HG03135 (cell line): ENCODE results near the gene NDFIP2.
A peak's percentile ranks its signal among the peaks of the same experiment; 100 is the strongest.

Experiments
- ATAC-seq: cut with Tn5 transposase; IDR thresholded peaks from one replicate; pipeline ENCODE4 v1.9.1; 2021; ENCODE audit warnings: mild to moderate bottlenecking, moderate library complexity; ENCODE audit not compliant: unreplicated experiment

Gene NDFIP2

GRCh38 chr13:79480954-79481684 lies at the start of gene NDFIP2:
Gene NDFIP2, plus strand, starts transcription at chr13:79481155. Its CDS starts 49 bp downstream, at chr13:79481204.
- ATAC-seq = peak; percentile 78

GRCh38 chr13:79432086-79432485 lies 48.9 kb upstream of the NDFIP2 start:
- no peak for ATAC-seq

- ATAC-seq = no peak
These were observed 48.0 kb upstream of the NDFIP2 start for GRCh38 chr13:79432992-79433391.

- ATAC-seq = no peak
These were observed 46.4 kb upstream of the NDFIP2 start for GRCh38 chr13:79434556-79434955.

GRCh38 chr13:79435561-79435990 lies 45.4 kb upstream of the NDFIP2 start:
- ATAC-seq = no peak

- no peak for ATAC-seq
These were observed 41.7 kb upstream of the NDFIP2 start for GRCh38 chr13:79439275-79439674.

- no peak for ATAC-seq
These were observed 39.9 kb upstream of the NDFIP2 start for GRCh38 chr13:79440958-79441528.

- no peak for ATAC-seq
These were observed 38.7 kb upstream of the NDFIP2 start for GRCh38 chr13:79442221-79442620.

GRCh38 chr13:79442706-79443105 lies 38.2 kb upstream of the NDFIP2 start:
- no peak for ATAC-seq

GRCh38 chr13:79445968-79446645 lies 34.8 kb upstream of the NDFIP2 start:
- no peak for ATAC-seq

- no peak for ATAC-seq
These were observed 33.8 kb upstream of the NDFIP2 start for GRCh38 chr13:79447141-79447540.

GRCh38 chr13:79447741-79448140 lies 33.2 kb upstream of the NDFIP2 start:
- ATAC-seq = no peak

GRCh38 chr13:79448413-79448812 lies 32.5 kb upstream of the NDFIP2 start:
- ATAC-seq = no peak

GRCh38 chr13:79450110-79450509 lies 30.8 kb upstream of the NDFIP2 start:
- no peak for ATAC-seq

- peak; percentile 99 for ATAC-seq
These were observed 29.4 kb upstream of the NDFIP2 start for GRCh38 chr13:79451500-79451962.

- no peak for ATAC-seq
These were observed 28.6 kb upstream of the NDFIP2 start for GRCh38 chr13:79452239-79452913.

- ATAC-seq = no peak
These were observed 25.6 kb upstream of the NDFIP2 start for GRCh38 chr13:79455331-79455730.

GRCh38 chr13:79456051-79456450 lies 24.9 kb upstream of the NDFIP2 start:
- ATAC-seq = no peak

- ATAC-seq = no peak
These were observed 24.1 kb upstream of the NDFIP2 start for GRCh38 chr13:79456656-79457365.

- no peak for ATAC-seq
These were observed 23.6 kb upstream of the NDFIP2 start for GRCh38 chr13:79457390-79457789.

GRCh38 chr13:79457948-79458347 lies 23.0 kb upstream of the NDFIP2 start:
- no peak for ATAC-seq
